WTC11 (cell line): ENCODE measurements around the gene MIPOL1.

Source experiments
- AFF4 ChIP-seq: sonication (generic); formaldehyde crosslinking; IDR thresholded peaks from 2 replicates; pipeline ENCODE4 v1.8.1; 2023; ENCODE audit warnings: mild to moderate bottlenecking, missing genetic modification reagents, borderline replicate concordance
- CREB1 ChIP-seq: sonication (generic); formaldehyde crosslinking; IDR thresholded peaks from 2 replicates; pipeline ENCODE4 v1.8.0; 2023; ENCODE audit warnings: mild to moderate bottlenecking, missing genetic modification reagents
- CTCF ChIP-seq: fragments of 200-600 bp; IDR thresholded peaks from 2 replicates; pipeline ENCODE4 v1.8.0; 2022; ENCODE audit warnings: antibody characterized with exemption
- HMGXB4 ChIP-seq: sonication (generic); formaldehyde crosslinking; IDR thresholded peaks from 2 replicates; pipeline ENCODE4 v1.8.1; 2023; ENCODE audit warnings: mild to moderate bottlenecking, moderate library complexity, missing genetic modification reagents
- MXD4 ChIP-seq: fragments of 250-450 bp; sonication (Bioruptor Pico); IDR thresholded peaks from 2 replicates; pipeline ENCODE4 v1.8.0; 2021; ENCODE audit warnings: mild to moderate bottlenecking, moderate library complexity, borderline replicate concordance
- MYBL2 ChIP-seq: sonication (generic); formaldehyde crosslinking; IDR thresholded peaks from 2 replicates; pipeline ENCODE4 v1.8.1; 2023; ENCODE audit warnings: mild to moderate bottlenecking, moderate library complexity, missing genetic modification reagents
- NR2C2 ChIP-seq: sonication (generic); formaldehyde crosslinking; IDR thresholded peaks from 2 replicates; pipeline ENCODE4 v1.8.0; 2022; ENCODE audit warnings: mild to moderate bottlenecking, missing genetic modification reagents
- USF2 ChIP-seq: sonication (generic); formaldehyde crosslinking; IDR thresholded peaks from 2 replicates; pipeline ENCODE4 v1.8.1; 2023; ENCODE audit warnings: mild to moderate bottlenecking, missing genetic modification reagents, moderate library complexity

- TF ChIP-seq NR2C2 (CRISPR knock-in tag) (no peak), HMGXB4 (CRISPR knock-in tag) (no peak), AFF4 (CRISPR knock-in tag) (no peak), CTCF (no peak), MYBL2 (no peak), CREB1 (CRISPR knock-in tag) (no peak), USF2 (CRISPR knock-in tag) (no peak), MXD4 (CRISPR knock-in tag) (no peak)
Observed at GRCh38 chr14:37153483-37153882, 44.3 kb upstream of the MIPOL1 start.
